ENCODE results near the gene CTSZ. TPM values are rescaled to one million over a fixed set of nuclear protein-coding genes. Genes with fewer than 3 reads are reported as not detected.
"Not testable (repeated sequence)": the region's sequence is repeated elsewhere in the genome, so short reads cannot be mapped to it uniquely, and the experiment has no call there.

Gene CTSZ
- total RNA-seq, 2 donors from 2014 or later: 242 to 436 TPM

GRCh38 chr20:58984691-58985090 is 22.4 kb downstream of the CTSZ start:
- TF ChIP-seq, protein P1, sequence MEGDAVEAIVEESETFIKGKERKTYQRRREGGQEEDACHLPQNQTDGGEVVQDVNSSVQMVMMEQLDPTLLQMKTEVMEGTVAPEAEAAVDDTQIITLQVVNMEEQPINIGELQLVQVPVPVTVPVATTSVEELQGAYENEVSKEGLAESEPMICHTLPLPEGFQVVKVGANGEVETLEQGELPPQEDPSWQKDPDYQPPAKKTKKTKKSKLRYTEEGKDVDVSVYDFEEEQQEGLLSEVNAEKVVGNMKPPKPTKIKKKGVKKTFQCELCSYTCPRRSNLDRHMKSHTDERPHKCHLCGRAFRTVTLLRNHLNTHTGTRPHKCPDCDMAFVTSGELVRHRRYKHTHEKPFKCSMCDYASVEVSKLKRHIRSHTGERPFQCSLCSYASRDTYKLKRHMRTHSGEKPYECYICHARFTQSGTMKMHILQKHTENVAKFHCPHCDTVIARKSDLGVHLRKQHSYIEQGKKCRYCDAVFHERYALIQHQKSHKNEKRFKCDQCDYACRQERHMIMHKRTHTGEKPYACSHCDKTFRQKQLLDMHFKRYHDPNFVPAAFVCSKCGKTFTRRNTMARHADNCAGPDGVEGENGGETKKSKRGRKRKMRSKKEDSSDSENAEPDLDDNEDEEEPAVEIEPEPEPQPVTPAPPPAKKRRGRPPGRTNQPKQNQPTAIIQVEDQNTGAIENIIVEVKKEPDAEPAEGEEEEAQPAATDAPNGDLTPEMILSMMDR (IDR thresholded peaks at IDR 0.05): no peak
- Histone ChIP-seq H3K27me3 (replicated peaks; ENCODE audit: insufficient read depth) (no peaks in the 10 kb centered on the region), H3K9me3 (no peaks in the 10 kb centered on the region), H3K27ac (no peak overlapping the region), H3K4me3 (no peak overlapping the region), H3K36me3 (peaks cover 21% of the 10 kb centered on the region), H3K4me1 (ENCODE audit: control insufficient read depth in 1 of 2, low read depth in 2 of 2) (peaks cover 15 to 49% of the 10 kb centered on the region in 2 donors)
- ATAC-seq (ENCODE audit: insufficient number of reproducible peaks, low FRiP score, low read depth) (no peak), DNase-seq (ENCODE audit: low spot score) (no peak)

- not testable (repeated sequence) for H3K4me3 ChIP-seq; H3K27ac ChIP-seq; ATAC-seq (ENCODE audit: insufficient number of reproducible peaks, low FRiP score, low read depth); DNase-seq (ENCODE audit: low spot score); H3K9me3 ChIP-seq; H3K27me3 ChIP-seq (replicated peaks; ENCODE audit: insufficient read depth)
- peaks cover 11% of the 10 kb centered on the region for H3K36me3 ChIP-seq
- peaks cover 15 to 41% of the 10 kb centered on the region in 2 donors for H3K4me1 ChIP-seq (ENCODE audit: control insufficient read depth in 1 of 2, low read depth in 2 of 2)
These were observed 24.0 kb downstream of the CTSZ start for GRCh38 chr20:58983115-58983468.

DNA sequence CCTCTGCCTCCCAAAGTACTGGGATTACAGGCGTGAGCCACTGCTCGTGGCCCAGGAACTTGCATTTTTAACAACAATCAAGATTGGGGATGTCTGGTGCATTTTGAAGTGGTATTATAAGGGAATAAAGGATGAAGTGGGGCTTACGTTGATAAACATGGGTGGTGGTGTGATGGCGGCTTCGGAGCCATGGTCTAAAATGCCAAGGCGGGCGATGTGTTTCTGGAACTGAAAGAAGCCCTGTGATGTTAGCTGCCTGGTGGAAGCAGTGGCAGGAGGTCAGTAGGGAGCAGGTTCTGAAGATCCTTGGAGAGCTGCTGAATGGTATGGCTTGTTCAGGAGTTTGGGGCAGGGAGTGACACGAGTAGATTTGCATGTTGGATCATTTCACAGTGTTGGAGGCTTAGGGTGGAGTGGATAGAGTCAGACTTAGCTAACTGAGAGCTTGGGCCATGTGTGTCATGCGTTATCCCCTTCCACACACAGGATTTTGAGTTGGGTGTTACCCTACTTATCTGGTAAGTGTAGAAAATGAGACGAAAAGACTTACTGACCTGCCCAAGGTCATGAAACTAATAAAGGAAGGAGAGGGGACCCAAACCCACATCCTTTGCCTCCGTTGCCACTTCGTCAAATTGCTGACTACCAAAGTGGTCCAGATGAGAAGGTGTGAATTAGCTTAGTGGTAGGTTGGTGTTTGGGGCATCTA is 24.5 kb downstream of the CTSZ start:
- no peaks in the 10 kb centered on the region for H3K27me3 ChIP-seq (replicated peaks; ENCODE audit: insufficient read depth)
- H3K4me1 ChIP-seq (ENCODE audit: control insufficient read depth in 1 of 2, low read depth in 2 of 2): peaks cover 15 to 37% of the 10 kb centered on the region in 2 donors
- ATAC-seq (ENCODE audit: insufficient number of reproducible peaks, low FRiP score, low read depth) (no peak), DNase-seq (ENCODE audit: low spot score) (no peak)
- no peaks in the 10 kb centered on the region for H3K9me3 ChIP-seq
- H3K36me3 ChIP-seq: peaks cover 6% of the 10 kb centered on the region
- peak overlapping the region; percentile 98 for H3K4me3 ChIP-seq
- H3K27ac ChIP-seq: no peak overlapping the region
- TF ChIP-seq, protein P1 (IDR thresholded peaks at IDR 0.05): no peak

GRCh38 chr20:58981628-58982364 is 25.3 kb downstream of the CTSZ start:
- no peak for DNase-seq (ENCODE audit: low spot score)
- H3K27ac ChIP-seq: peak overlapping the region in 1 of 2 donors; percentile 85
- no peak for ATAC-seq (ENCODE audit: insufficient number of reproducible peaks, low FRiP score, low read depth)

DNA sequence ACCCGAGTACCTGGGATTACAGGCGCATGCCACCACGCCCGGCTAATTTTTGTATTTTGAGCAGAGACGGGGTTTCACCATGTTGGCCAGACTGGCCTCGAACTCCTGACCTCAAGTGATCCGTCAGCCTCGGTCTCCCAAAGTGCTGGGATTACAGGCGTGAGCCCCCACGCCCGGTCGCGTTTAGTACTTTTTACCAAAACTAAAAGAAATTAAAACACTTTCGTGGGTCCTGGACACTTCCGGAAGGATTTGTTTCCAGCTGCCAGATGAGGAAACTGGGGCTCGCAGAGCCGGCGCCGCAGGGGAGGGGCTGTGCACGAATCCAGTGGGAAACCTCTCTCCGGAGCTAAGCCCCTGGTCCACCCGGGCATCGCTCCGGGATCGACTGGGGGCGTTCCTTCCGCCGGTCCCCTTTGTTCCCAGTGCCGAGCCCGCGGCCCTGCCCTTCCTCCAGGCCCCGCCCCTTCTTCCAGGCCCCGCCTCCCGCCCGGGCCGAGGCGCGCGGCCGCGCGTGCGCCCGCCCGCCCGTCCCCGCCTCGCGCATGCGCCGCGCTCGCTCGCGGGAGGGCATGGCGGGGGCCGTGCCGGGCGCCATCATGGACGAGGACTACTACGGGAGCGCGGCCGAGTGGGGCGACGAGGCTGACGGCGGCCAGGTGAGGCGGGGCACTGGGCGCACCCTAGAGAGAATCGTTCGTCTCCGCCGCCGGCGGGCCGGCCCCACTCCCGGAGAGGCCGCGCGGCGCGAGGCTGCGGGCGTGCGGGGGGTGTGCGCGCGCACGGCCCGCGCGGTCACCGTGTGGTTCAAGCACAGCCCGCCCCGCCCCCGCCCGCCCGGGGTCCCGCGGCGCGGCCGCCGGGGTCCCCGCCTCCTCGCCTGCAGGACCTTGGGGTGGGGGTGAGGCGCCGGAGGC is 26.1 kb downstream of the CTSZ start, which contains the start of gene NELFCD:
Gene NELFCD, plus strand, starts transcription at position 546 of the 917 bp plus-strand sequence. Its CDS starts 54 bp downstream, at position 600.
- ATAC-seq (ENCODE audit: insufficient number of reproducible peaks, low FRiP score, low read depth) (peak; percentile 93), DNase-seq (ENCODE audit: low spot score) (peak; percentile 29)
- Histone ChIP-seq H3K27ac (peak within 1 kb of the TSS; percentile 75 to 85), H3K4me1 (ENCODE audit: control insufficient read depth in 1 of 2, low read depth in 2 of 2) (peaks cover 15 to 37% of the 10 kb centered on the region in 2 donors), H3K27me3 (replicated peaks; ENCODE audit: insufficient read depth) (no peaks in the 10 kb centered on the region), H3K9me3 (no peaks in the 10 kb centered on the region), H3K4me3 (peak within 1 kb of the TSS; percentile 98), H3K36me3 (no peaks in the 10 kb centered on the region)
- TF ChIP-seq, protein P1 (IDR thresholded peaks at IDR 0.05): no peak

More at GRCh38 chr20:58981628-58982364, 25.3 kb downstream of the CTSZ start:
- Histone ChIP-seq H3K4me1 (ENCODE audit: control insufficient read depth in 1 of 2, low read depth in 2 of 2) (peaks cover 15 to 37% of the 10 kb centered on the region in 2 donors), H3K4me3 (peak overlapping the region; percentile 98), H3K27me3 (replicated peaks; ENCODE audit: insufficient read depth) (no peaks in the 10 kb centered on the region), H3K36me3 (peaks cover 5% of the 10 kb centered on the region), H3K9me3 (no peaks in the 10 kb centered on the region)
- TF ChIP-seq, protein P1 (IDR thresholded peaks at IDR 0.05): no peak

Measured in thoracic aorta (tissue), 2 donors.